AG09319 (cell line): ENCODE results near the gene C2orf74.
"Not testable (repeated sequence)": the region's sequence is repeated elsewhere in the genome, so short reads cannot be mapped to it uniquely, and the experiment has no call there.

ENCODE experiments used
- DNase-seq: peaks from one replicate; pipeline ENCODE4 v3.0.0-alpha.2; 2010; ENCODE audit warnings: low read depth; ENCODE audit errors: extremely low read depth
- CTCF ChIP-seq: IDR thresholded peaks from 2 replicates; pipeline ENCODE4 v1.5.1; 2011; ENCODE audit warnings: low read depth, mild to moderate bottlenecking, inconsistent platforms, low read length, moderate library complexity

The C2orf74 gene

GRCh38 chr2:61181382-61182058 is 19.5 kb downstream of the C2orf74 start:
- no peak for DNase-seq
- TF ChIP-seq CTCF, result no peak

GRCh38 chr2:61182059-61182383 is 20.0 kb downstream of the C2orf74 start:
- DNase-seq, result no peak
- no peak for TF ChIP-seq CTCF

- no peak for TF ChIP-seq CTCF
- DNase-seq, result no peak
These were observed 21.8 kb downstream of the C2orf74 start for GRCh38 chr2:61183795-61184194.

GRCh38 chr2:61184263-61184662 is 22.3 kb downstream of the C2orf74 start:
- no peak for TF ChIP-seq CTCF

GRCh38 chr2:61185231-61185728 is 23.3 kb downstream of the C2orf74 start:
- no peak for DNase-seq
- no peak for TF ChIP-seq CTCF

More at GRCh38 chr2:61184263-61184662, 22.3 kb downstream of the C2orf74 start:
- DNase-seq, result no peak

- TF ChIP-seq CTCF, result no peak
- no peak for DNase-seq
These were observed 25.1 kb downstream of the C2orf74 start for GRCh38 chr2:61187085-61187484.

- no peak for TF ChIP-seq CTCF
- DNase-seq, result no peak
These were observed 31.9 kb downstream of the C2orf74 start for GRCh38 chr2:61193670-61194561.

- DNase-seq, result not testable (repeated sequence)
These were observed 32.7 kb downstream of the C2orf74 start for GRCh38 chr2:61194646-61195045.
